DOHH2 (cell line): ENCODE results near the gene TESK1.
"Not testable (repeated sequence)": the region's sequence is repeated elsewhere in the genome, so short reads cannot be mapped to it uniquely, and the experiment has no call there.

Experiments
- CTCF ChIP-seq: fragments of 200-600 bp; sonication (generic); IDR thresholded peaks from one replicate; pipeline ENCODE4 v1.5.1; 2014; ENCODE audit warnings: antibody characterized with exemption, mild to moderate bottlenecking, low read depth, low read length; ENCODE audit not compliant: poor library complexity, severe bottlenecking
- EZH2phosphoT487 ChIP-seq: fragments of 200-600 bp; sonication (generic); IDR thresholded peaks from 2 replicates; pipeline ENCODE4 v1.6.1; 2017; ENCODE audit warnings: borderline replicate concordance, mild to moderate bottlenecking, antibody characterized with exemption, low read length, moderate library complexity, mixed read lengths

DNA sequence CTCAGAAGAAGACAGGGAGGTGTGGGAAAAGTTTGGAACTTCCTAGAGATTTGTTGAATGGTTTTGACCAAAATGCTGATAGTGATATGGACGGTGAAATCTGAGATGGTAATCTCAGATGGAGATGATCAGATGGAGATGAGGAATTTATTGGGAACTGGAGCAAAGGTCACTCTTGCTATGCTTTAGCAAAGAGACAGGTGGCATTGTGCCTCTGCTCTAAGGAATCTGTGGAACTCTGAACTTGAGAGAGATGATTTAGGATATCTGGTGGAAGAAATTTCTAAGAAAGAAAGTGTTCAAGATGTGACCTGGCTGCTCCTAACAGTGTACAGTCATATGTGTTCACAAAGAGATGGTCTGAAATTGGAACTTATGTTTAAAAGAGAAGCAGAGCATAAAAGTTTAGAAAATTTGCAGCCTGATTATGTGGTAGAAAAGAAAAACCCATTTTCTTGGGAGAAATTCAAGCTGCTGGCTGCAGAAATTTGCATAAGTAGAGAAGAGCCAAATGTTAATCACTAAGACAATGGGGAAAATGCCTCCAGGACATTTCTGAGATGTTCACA lies 25.3 kb upstream of the TESK1 start:
- TF ChIP-seq CTCF, EZH2phosphoT487: not testable (repeated sequence)
